Neural progenitor cell (in vitro differentiated cells): Measurements from ENCODE around the gene RTN4R. TPM values are rescaled to one million over a fixed set of nuclear protein-coding genes. Genes with fewer than 3 reads are reported as not detected.
A peak's percentile ranks its signal among the peaks of the same experiment; 100 is the strongest.

ENCODE experiments used
- DNase-seq: peaks from one replicate; pipeline ENCODE4 v3.0.0-alpha.2; 2016; ENCODE audit warnings: low spot score
- H2AFZ ChIP-seq: fragments of 200-600 bp; sonication (generic); replicated peaks from 2 replicates; pipeline ENCODE4 v1.6.1; 2016; ENCODE audit warnings: antibody characterized with exemption
- H3F3A ChIP-seq: fragments of 200-600 bp; sonication (generic); 2 replicates; pipeline ENCODE4 v1.6.1; 2016; ENCODE audit warnings: antibody characterized with exemption, low read depth
- H3K27ac ChIP-seq: fragments of 200-600 bp; sonication (generic); 2 replicates; pipeline ENCODE4 v1.5.1; 2016; ENCODE audit warnings: mild to moderate bottlenecking
- H3K27me3 ChIP-seq: fragments of 200-600 bp; sonication (generic); 2 replicates; pipeline ENCODE4 v1.6.1; 2016; ENCODE audit warnings: mild to moderate bottlenecking, moderate library complexity
- H3K36me3 ChIP-seq: fragments of 200-600 bp; sonication (generic); 2 replicates; pipeline ENCODE4 v1.5.1; 2016
- H3K4me1 ChIP-seq: fragments of 200-600 bp; sonication (generic); 2 replicates; pipeline ENCODE4 v1.6.1; 2016; ENCODE audit warnings: mixed run types
- H3K4me2 ChIP-seq: fragments of 200-600 bp; sonication (generic); 2 replicates; pipeline ENCODE4 v1.6.1; 2016
- H3K4me3 ChIP-seq: fragments of 200-600 bp; sonication (generic); 2 replicates; pipeline ENCODE4 v1.5.1; 2016
- H3K79me2 ChIP-seq: fragments of 200-600 bp; sonication (generic); 2 replicates; pipeline ENCODE4 v1.6.1; 2016; ENCODE audit warnings: low read depth
- H3K9ac ChIP-seq: fragments of 200-600 bp; sonication (generic); 2 replicates; pipeline ENCODE4 v1.6.1; 2016
- H3K9me3 ChIP-seq: fragments of 200-600 bp; sonication (generic); 2 replicates; pipeline ENCODE4 v1.5.1; 2016; ENCODE audit warnings: low read depth
- H4K20me1 ChIP-seq: fragments of 200-600 bp; sonication (generic); 2 replicates; pipeline ENCODE4 v1.6.1; 2016; ENCODE audit warnings: low read depth
- H3K27ac Mint-ChIP-seq: 3 replicates; pipeline ENCODE4 v1.8.0; 2021; ENCODE audit warnings: mixed read lengths
- H3K27me3 Mint-ChIP-seq: 2 replicates; pipeline ENCODE4 v1.8.0; 2022; ENCODE audit warnings: low read depth, mild to moderate bottlenecking, inconsistent platforms, moderate library complexity, mixed read lengths; ENCODE audit not compliant: insufficient read depth
- H3K36me3 Mint-ChIP-seq: 3 replicates; pipeline ENCODE4 v1.8.0; 2021; ENCODE audit warnings: mixed read lengths
- H3K4me1 Mint-ChIP-seq: 3 replicates; pipeline ENCODE4 v1.8.0; 2021; ENCODE audit warnings: mixed read lengths
- H3K4me3 Mint-ChIP-seq: 3 replicates; pipeline ENCODE4 v1.8.0; 2021; ENCODE audit warnings: mild to moderate bottlenecking, moderate library complexity, mixed read lengths
- H3K9me3 Mint-ChIP-seq: 3 replicates; pipeline ENCODE4 v1.8.0; 2020; ENCODE audit warnings: mixed read lengths
- EZH2 ChIP-seq: fragments of 200-600 bp; sonication (generic); IDR thresholded peaks from 2 replicates; pipeline ENCODE4 v1.6.1; 2017; ENCODE audit warnings: antibody characterized with exemption, mild to moderate bottlenecking, moderate library complexity
- EZH2phosphoT487 ChIP-seq: fragments of 200-600 bp; sonication (generic); IDR thresholded peaks from 2 replicates; pipeline ENCODE4 v1.6.1; 2017; ENCODE audit warnings: antibody characterized with exemption
- total RNA-seq: library from RNA; depleted of rRNA; stranded (reverse); fragments of >200 nt; gene quantifications from 2 replicates; pipeline ENCODE4 v1.2.3, GENCODE V29; 2015; ENCODE audit warnings: low replicate concordance
- TF ChIP-seq, protein P1 (sequence below): fragments of 200-600 bp; sonication (generic); IDR thresholded peaks from 2 replicates; pipeline ENCODE4 v1.5.1; 2017; ENCODE audit warnings: antibody characterized with exemption, mild to moderate bottlenecking

Gene RTN4R
- total RNA-seq, 1 donor from 2014 or later = 6.3 TPM

- no peak for TF ChIP-seq EZH2
- no peak for TF ChIP-seq EZH2phosphoT487
- TF ChIP-seq, protein P1, sequence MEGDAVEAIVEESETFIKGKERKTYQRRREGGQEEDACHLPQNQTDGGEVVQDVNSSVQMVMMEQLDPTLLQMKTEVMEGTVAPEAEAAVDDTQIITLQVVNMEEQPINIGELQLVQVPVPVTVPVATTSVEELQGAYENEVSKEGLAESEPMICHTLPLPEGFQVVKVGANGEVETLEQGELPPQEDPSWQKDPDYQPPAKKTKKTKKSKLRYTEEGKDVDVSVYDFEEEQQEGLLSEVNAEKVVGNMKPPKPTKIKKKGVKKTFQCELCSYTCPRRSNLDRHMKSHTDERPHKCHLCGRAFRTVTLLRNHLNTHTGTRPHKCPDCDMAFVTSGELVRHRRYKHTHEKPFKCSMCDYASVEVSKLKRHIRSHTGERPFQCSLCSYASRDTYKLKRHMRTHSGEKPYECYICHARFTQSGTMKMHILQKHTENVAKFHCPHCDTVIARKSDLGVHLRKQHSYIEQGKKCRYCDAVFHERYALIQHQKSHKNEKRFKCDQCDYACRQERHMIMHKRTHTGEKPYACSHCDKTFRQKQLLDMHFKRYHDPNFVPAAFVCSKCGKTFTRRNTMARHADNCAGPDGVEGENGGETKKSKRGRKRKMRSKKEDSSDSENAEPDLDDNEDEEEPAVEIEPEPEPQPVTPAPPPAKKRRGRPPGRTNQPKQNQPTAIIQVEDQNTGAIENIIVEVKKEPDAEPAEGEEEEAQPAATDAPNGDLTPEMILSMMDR = no peak
- Histone ChIP-seq H3K36me3 (no peaks in the 10 kb centered on the region), H3K79me2 (no peaks in the 10 kb centered on the region), H3K27ac (no peak overlapping the region), H3F3A (no peaks in the 10 kb centered on the region), H4K20me1 (peaks cover 27% of the 10 kb centered on the region), H3K4me3 (no peak overlapping the region), H2AFZ (no peak overlapping the region), H3K9me3 (no peaks in the 10 kb centered on the region), H3K4me2 (no peak overlapping the region), H3K4me1 (no peaks in the 10 kb centered on the region), H3K9ac (no peak overlapping the region), H3K27me3 (no peaks in the 10 kb centered on the region)
- DNase-seq = no peak
- no peaks in the 10 kb centered on the region for H3K36me3 Mint-ChIP-seq
- no peaks in the 10 kb centered on the region for H3K9me3 Mint-ChIP-seq
- H3K27ac Mint-ChIP-seq = no peak overlapping the region
- no peak overlapping the region for H3K4me3 Mint-ChIP-seq
- H3K4me1 Mint-ChIP-seq = peaks cover 16% of the 10 kb centered on the region
- H3K27me3 Mint-ChIP-seq = peaks cover 5% of the 10 kb centered on the region
Observed at GRCh38 chr22:20257212-20258020, 10.7 kb downstream of the RTN4R start.

- Mint-ChIP-seq H3K27ac (no peak overlapping the region), H3K4me3 (no peak overlapping the region), H3K4me1 (peaks cover 16% of the 10 kb centered on the region), H3K9me3 (no peaks in the 10 kb centered on the region), H3K27me3 (peaks cover 5% of the 10 kb centered on the region), H3K36me3 (no peaks in the 10 kb centered on the region)
- no peak overlapping the region for H3K4me2 ChIP-seq
- no peaks in the 10 kb centered on the region for H3K9me3 ChIP-seq
- no peak overlapping the region for H3K4me3 ChIP-seq
- peaks cover 23% of the 10 kb centered on the region for H4K20me1 ChIP-seq
- H3K79me2 ChIP-seq = no peaks in the 10 kb centered on the region
- H3K27me3 ChIP-seq = no peaks in the 10 kb centered on the region
- no peak for DNase-seq
- TF ChIP-seq, protein P1 = no peak
- TF ChIP-seq EZH2phosphoT487 (no peak), EZH2 (no peak)
- H3K4me1 ChIP-seq = no peaks in the 10 kb centered on the region
- no peak overlapping the region for H3K9ac ChIP-seq
- H3K36me3 ChIP-seq = no peaks in the 10 kb centered on the region
- H3F3A ChIP-seq = no peaks in the 10 kb centered on the region
- no peak overlapping the region for H2AFZ ChIP-seq
- H3K27ac ChIP-seq = no peak overlapping the region
Observed at GRCh38 chr22:20256551-20257211, 11.4 kb downstream of the RTN4R start.

DNA sequence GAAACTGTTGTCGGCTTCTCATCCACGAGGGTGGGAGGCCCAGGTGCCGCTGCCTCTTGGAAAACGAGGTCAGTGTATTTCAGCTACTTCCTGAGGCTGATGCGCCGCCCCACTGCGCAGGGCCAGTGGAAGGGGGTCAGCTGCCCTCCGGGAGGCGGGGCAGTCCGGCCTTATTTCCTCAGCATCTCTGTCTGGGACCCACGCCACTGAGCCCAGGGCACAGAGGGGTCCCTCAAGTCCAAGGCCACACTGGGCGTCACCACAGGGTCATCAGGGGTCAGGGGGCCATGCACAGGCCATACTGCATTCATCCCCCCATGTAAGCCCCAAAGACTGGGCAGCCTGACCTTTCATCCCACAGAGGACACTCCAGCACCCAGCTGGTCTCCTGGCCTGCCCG, 12.1 kb downstream of the RTN4R start:
- Histone ChIP-seq H2AFZ (no peak overlapping the region), H3K4me1 (no peaks in the 10 kb centered on the region), H3K36me3 (no peaks in the 10 kb centered on the region), H3K4me3 (no peak overlapping the region), H3F3A (no peaks in the 10 kb centered on the region), H3K9me3 (no peaks in the 10 kb centered on the region), H3K4me2 (no peak overlapping the region), H3K9ac (no peak overlapping the region), H3K27ac (no peak overlapping the region), H4K20me1 (peaks cover 20% of the 10 kb centered on the region), H3K27me3 (no peaks in the 10 kb centered on the region), H3K79me2 (no peaks in the 10 kb centered on the region)
- H3K4me3 Mint-ChIP-seq = no peak overlapping the region
- DNase-seq = no peak
- TF ChIP-seq EZH2 (no peak), EZH2phosphoT487 (no peak)
- TF ChIP-seq, protein P1 = no peak
- peaks cover 16% of the 10 kb centered on the region for H3K4me1 Mint-ChIP-seq
- no peaks in the 10 kb centered on the region for H3K36me3 Mint-ChIP-seq
- peak overlapping the region; percentile 59 for H3K27ac Mint-ChIP-seq
- H3K27me3 Mint-ChIP-seq = peaks cover 5% of the 10 kb centered on the region
- no peaks in the 10 kb centered on the region for H3K9me3 Mint-ChIP-seq
